NCI-H446 treated with DMSO at 0.1 percent for 48 hours (cell line): ENCODE results near the gene UNC13A.

Source experiments
- DNase-seq: peaks from one replicate; lab custom pipeline; 2025; lab: John Stamatoyannopoulos, UW

The UNC13A gene

GRCh38 chr19:17706750-17707181, 18.6 kb upstream of the UNC13A start:
- no peak for DNase-seq

GRCh38 chr19:17703824-17704463, 15.8 kb upstream of the UNC13A start:
- DNase-seq, result no peak

- DNase-seq, result no peak
Measured at GRCh38 chr19:17695198-17695597, 7.0 kb upstream of the UNC13A start.

- DNase-seq, result no peak
Measured at GRCh38 chr19:17692566-17692965, 4.4 kb upstream of the UNC13A start.

GRCh38 chr19:17688853-17689595, 870 bp upstream of the UNC13A start:
- no peak for DNase-seq

- DNase-seq, result no peak
Measured at GRCh38 chr19:17687141-17687856, 855 bp downstream of the UNC13A start.

DNA sequence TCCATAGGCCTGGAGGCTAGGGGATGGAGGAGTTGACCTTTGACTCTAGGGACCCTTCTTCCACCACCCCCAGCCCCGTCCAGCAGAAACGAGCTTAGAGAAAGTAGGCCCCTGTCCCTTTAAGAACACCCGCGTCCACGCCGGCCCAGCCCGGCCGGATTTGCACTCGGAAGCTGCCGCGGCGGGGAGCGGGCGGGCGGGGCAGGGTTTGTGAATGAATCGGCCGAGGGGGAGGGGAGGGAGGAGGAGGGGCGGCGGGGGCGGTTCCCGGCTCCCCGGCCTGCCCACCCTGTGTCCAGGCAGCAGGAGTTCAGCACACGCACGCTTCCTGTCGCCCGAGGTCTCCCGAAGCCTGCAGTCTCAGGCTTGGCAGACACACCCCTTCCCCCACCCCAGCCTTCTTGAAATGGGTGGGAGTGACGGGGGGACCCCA, 1.5 kb downstream of the UNC13A start:
- DNase-seq, result no peak

GRCh38 chr19:17686023-17686521, 2.1 kb downstream of the UNC13A start:
- DNase-seq, result no peak

GRCh38 chr19:17685451-17686022, 2.6 kb downstream of the UNC13A start:
- no peak for DNase-seq

GRCh38 chr19:17684256-17684655, 3.9 kb downstream of the UNC13A start:
- DNase-seq, result no peak

- DNase-seq, result no peak
Measured at GRCh38 chr19:17683078-17683477, 5.1 kb downstream of the UNC13A start.

DNA sequence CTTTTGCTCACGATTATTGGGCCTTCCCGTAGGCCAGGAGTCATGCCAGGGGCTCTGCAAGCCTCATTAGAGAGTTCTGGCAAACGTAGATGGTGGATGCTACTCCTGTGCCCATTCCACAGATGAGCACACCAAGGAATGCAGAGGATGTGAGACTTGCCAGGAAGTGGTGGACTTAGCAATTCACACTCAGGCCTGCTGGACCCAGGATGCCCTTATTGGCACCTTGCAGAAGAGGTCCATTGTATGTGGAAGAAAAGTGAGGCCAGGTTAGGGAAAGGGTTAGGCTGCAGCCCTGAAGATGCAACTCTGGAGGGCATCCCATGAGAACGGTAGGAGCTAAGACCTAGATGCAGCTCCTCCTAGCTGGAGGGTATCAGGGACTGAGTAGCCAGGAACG, 5.9 kb downstream of the UNC13A start:
- no peak for DNase-seq

GRCh38 chr19:17681505-17682125, 6.5 kb downstream of the UNC13A start:
- DNase-seq, result no peak

DNA sequence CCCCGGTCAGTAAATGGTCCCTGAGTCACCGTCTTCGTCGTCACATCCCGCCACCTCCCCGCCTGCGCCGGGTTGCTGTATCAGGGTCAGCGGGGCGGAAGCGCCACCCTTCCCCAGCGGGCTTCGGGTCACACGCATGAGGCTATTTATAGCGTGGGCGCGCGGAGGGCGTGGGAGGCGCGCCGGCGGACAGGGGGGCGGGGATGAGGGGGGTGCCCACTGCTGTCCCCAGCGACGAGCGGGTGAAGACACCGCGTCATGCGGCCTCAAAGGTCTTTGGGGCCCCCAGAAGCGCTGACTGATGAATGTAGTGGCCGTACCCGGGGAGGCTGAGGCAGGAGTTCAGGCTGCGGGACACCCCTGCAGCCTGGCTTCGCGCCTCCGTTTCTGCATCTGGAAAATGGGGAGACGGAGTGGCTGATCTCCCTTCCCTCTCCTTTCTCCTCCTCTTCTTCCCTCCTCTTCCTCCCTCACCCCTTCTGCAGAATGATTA, 7.9 kb downstream of the UNC13A start:
- no peak for DNase-seq

GRCh38 chr19:17679526-17680229, 8.5 kb downstream of the UNC13A start:
- DNase-seq, result no peak

- no peak for DNase-seq
Measured at GRCh38 chr19:17678836-17679235, 9.3 kb downstream of the UNC13A start.

- no peak for DNase-seq
Measured at GRCh38 chr19:17677002-17677401, 11.2 kb downstream of the UNC13A start.

DNA sequence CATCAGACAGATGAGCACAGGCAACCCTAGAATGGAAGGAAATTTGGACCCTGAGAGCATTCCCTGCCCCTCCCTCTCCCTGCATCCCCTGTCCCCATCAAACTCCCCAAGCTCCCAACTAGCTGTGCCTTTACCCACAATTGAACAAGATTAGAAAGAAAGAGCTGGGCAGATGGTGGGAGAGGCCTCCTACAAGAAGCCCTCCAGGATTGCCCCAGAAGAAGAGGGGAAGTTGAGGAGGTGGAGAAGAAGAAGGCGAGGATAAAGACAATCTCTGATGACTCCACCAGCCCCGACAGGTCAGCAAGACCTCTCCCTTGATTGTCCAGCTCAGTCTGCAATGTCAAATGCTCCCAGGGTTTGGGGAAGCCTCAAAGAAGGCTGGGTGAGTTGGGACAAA, 11.9 kb downstream of the UNC13A start:
- no peak for DNase-seq

DNA sequence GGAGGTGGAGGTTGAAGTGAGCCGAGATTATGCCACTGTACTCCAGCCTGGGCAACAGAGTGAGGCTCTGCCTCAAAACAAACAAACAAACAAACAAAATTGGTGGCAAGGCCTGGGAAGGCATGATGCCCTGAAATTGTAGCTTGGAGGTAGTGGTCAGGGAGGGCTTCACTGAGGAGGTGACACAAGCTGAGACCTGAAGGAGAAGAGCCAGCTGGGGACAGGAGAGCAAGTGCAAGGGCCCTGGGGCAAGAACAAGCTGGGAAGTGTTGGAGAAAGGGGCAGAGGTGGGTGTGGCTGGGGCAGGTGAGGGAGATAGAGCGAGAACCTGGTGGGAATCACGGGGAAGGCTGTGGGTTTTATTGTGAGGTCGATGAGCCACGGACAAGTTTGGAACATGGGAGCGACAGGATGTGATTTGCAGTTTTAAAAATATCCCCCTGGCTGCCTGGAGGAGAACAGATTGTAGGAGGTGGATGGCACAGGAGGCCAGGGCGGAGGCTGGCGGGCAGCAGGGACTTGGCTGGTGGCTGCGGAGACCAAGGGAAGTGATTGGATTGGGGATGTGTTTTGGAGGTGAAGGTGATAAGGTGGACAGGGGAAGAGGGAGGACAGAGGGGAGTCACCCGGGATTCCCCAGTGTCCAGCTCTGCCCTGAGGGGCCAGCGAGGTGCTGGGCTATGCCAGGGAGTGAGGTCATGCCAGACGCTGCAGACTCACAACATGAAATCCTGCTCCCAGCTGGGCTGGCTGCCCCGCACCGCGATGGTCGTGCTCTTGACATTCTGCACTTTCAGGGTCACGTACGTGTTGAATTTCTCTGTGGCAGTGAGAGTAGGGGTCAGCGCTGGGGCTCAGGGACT, 14.0 kb downstream of the UNC13A start:
- no peak for DNase-seq

DNA sequence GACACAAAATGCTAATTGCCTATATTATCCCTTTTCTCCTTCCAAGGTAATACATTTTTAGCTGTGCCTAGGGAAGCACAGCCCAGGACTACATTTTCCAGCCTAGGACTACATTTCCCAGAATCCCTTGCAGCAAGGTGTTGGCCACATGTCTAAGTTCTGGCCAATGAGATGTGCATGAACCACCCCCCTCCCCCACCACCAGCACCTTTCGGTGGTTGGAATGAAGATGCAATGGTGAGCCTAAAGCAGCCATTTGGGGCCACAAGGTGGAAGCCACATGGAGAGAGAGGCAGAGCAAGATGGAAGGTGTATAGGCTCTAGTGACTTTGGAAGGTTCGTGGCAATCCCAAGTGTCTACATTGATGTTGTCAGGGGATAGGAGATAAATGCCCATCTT, 16.2 kb downstream of the UNC13A start:
- DNase-seq, result no peak
